Neural progenitor cell (in vitro differentiated cells): ENCODE data around the gene COX7A2L. TPM values are rescaled to one million over a fixed set of nuclear protein-coding genes. Genes with fewer than 3 reads are reported as not detected.

Experiments used
- DNase-seq: peaks from one replicate; pipeline ENCODE4 v3.0.0-alpha.2; 2016; ENCODE audit warnings: low spot score
- H2AFZ ChIP-seq: fragments of 200-600 bp; sonication (generic); replicated peaks from 2 replicates; pipeline ENCODE4 v1.6.1; 2016; ENCODE audit warnings: antibody characterized with exemption
- H3F3A ChIP-seq: fragments of 200-600 bp; sonication (generic); 2 replicates; pipeline ENCODE4 v1.6.1; 2016; ENCODE audit warnings: antibody characterized with exemption, low read depth
- H3K27ac ChIP-seq: fragments of 200-600 bp; sonication (generic); 2 replicates; pipeline ENCODE4 v1.5.1; 2016; ENCODE audit warnings: mild to moderate bottlenecking
- H3K27me3 ChIP-seq: fragments of 200-600 bp; sonication (generic); 2 replicates; pipeline ENCODE4 v1.6.1; 2016; ENCODE audit warnings: mild to moderate bottlenecking, moderate library complexity
- H3K36me3 ChIP-seq: fragments of 200-600 bp; sonication (generic); 2 replicates; pipeline ENCODE4 v1.5.1; 2016
- H3K4me1 ChIP-seq: fragments of 200-600 bp; sonication (generic); 2 replicates; pipeline ENCODE4 v1.6.1; 2016; ENCODE audit warnings: mixed run types
- H3K4me2 ChIP-seq: fragments of 200-600 bp; sonication (generic); 2 replicates; pipeline ENCODE4 v1.6.1; 2016
- H3K4me3 ChIP-seq: fragments of 200-600 bp; sonication (generic); 2 replicates; pipeline ENCODE4 v1.5.1; 2016
- H3K79me2 ChIP-seq: fragments of 200-600 bp; sonication (generic); 2 replicates; pipeline ENCODE4 v1.6.1; 2016; ENCODE audit warnings: low read depth
- H3K9ac ChIP-seq: fragments of 200-600 bp; sonication (generic); 2 replicates; pipeline ENCODE4 v1.6.1; 2016
- H3K9me3 ChIP-seq: fragments of 200-600 bp; sonication (generic); 2 replicates; pipeline ENCODE4 v1.5.1; 2016; ENCODE audit warnings: low read depth
- H4K20me1 ChIP-seq: fragments of 200-600 bp; sonication (generic); 2 replicates; pipeline ENCODE4 v1.6.1; 2016; ENCODE audit warnings: low read depth
- H3K27ac Mint-ChIP-seq: 3 replicates; pipeline ENCODE4 v1.8.0; 2021; ENCODE audit warnings: mixed read lengths
- H3K27me3 Mint-ChIP-seq: 2 replicates; pipeline ENCODE4 v1.8.0; 2022; ENCODE audit warnings: low read depth, mild to moderate bottlenecking, inconsistent platforms, moderate library complexity, mixed read lengths; ENCODE audit not compliant: insufficient read depth
- H3K36me3 Mint-ChIP-seq: 3 replicates; pipeline ENCODE4 v1.8.0; 2021; ENCODE audit warnings: mixed read lengths
- H3K4me1 Mint-ChIP-seq: 3 replicates; pipeline ENCODE4 v1.8.0; 2021; ENCODE audit warnings: mixed read lengths
- H3K4me3 Mint-ChIP-seq: 3 replicates; pipeline ENCODE4 v1.8.0; 2021; ENCODE audit warnings: mild to moderate bottlenecking, moderate library complexity, mixed read lengths
- H3K9me3 Mint-ChIP-seq: 3 replicates; pipeline ENCODE4 v1.8.0; 2020; ENCODE audit warnings: mixed read lengths
- CTCF ChIP-seq: fragments of 200-600 bp; sonication (generic); IDR thresholded peaks from 2 replicates; pipeline ENCODE4 v1.5.1; 2017; ENCODE audit warnings: antibody characterized with exemption, mild to moderate bottlenecking
- EZH2 ChIP-seq: fragments of 200-600 bp; sonication (generic); IDR thresholded peaks from 2 replicates; pipeline ENCODE4 v1.6.1; 2017; ENCODE audit warnings: antibody characterized with exemption, mild to moderate bottlenecking, moderate library complexity
- EZH2phosphoT487 ChIP-seq: fragments of 200-600 bp; sonication (generic); IDR thresholded peaks from 2 replicates; pipeline ENCODE4 v1.6.1; 2017; ENCODE audit warnings: antibody characterized with exemption
- total RNA-seq: library from RNA; depleted of rRNA; stranded (reverse); fragments of >200 nt; gene quantifications from 2 replicates; pipeline ENCODE4 v1.2.3, GENCODE V29; 2015; ENCODE audit warnings: low replicate concordance

Gene COX7A2L
- total RNA-seq, 1 donor from 2014 or later, result 292 TPM

DNA sequence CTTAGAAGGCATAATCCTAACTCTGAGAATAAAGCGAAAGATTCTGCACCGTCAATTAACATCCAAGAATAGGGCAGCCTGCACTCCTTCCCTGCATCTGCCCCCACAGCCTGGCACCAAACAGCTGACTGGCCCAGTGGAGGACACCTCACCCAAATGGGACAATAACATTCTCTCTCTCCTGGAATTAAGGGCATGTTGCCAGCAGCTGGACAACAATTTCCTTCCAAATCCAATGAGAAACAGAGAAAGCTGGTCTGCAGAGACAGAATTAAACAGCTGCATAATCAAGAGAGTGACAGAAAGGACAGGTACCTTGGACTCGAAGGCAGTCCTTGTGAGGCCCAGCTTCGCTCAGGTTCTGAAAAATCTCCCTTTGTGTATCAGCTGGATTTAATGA lies 15.0 kb downstream of the COX7A2L start:
- peaks cover 18% of the 10 kb centered on the region for H3K4me1 Mint-ChIP-seq
- H2AFZ ChIP-seq, result no peak overlapping the region
- H3K27me3 Mint-ChIP-seq, result peaks cover 5% of the 10 kb centered on the region
- H3K9me3 ChIP-seq, result no peaks in the 10 kb centered on the region
- no peak overlapping the region for H3K4me3 ChIP-seq
- no peaks in the 10 kb centered on the region for H3K36me3 ChIP-seq
- no peak overlapping the region for H3K9ac ChIP-seq
- no peak overlapping the region for H3K27ac Mint-ChIP-seq
- H3K79me2 ChIP-seq, result peaks cover 40% of the 10 kb centered on the region
- H3K27ac ChIP-seq, result no peak overlapping the region
- H4K20me1 ChIP-seq, result peaks cover 3% of the 10 kb centered on the region
- H3F3A ChIP-seq, result no peaks in the 10 kb centered on the region
- no peaks in the 10 kb centered on the region for H3K27me3 ChIP-seq
- no peak overlapping the region for H3K4me2 ChIP-seq
- H3K4me3 Mint-ChIP-seq, result no peak overlapping the region
- no peak for TF ChIP-seq EZH2phosphoT487
- no peak for TF ChIP-seq EZH2
- no peak for TF ChIP-seq CTCF
- DNase-seq, result no peak
- H3K36me3 Mint-ChIP-seq, result peaks cover 33% of the 10 kb centered on the region
- no peaks in the 10 kb centered on the region for H3K9me3 Mint-ChIP-seq
- no peaks in the 10 kb centered on the region for H3K4me1 ChIP-seq

DNA sequence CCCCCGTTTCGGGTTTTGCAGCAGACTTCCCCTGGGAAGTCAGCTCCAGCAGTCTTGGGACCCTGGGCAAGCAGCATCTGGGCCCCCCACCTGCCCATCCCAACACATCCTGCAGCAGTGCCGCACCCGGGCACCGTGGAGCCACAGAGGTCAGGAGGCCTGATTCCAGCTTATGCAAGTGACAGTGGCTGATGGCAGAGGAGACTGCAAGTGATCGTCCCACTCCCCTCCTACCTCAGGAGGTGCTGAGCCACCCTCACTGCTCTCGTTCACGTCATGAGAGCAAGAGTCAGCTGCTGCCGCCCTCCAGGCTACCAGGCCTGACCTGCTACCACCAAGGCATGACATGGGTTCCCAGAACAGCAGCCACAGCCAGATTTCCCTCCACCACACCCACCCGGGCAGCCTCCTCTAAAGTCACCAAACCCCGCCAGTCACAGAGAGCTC lies 18.2 kb downstream of the COX7A2L start:
- Histone ChIP-seq H2AFZ (no peak overlapping the region), H3K4me2 (no peak overlapping the region), H3F3A (no peaks in the 10 kb centered on the region), H4K20me1 (peaks cover 3% of the 10 kb centered on the region), H3K27me3 (no peaks in the 10 kb centered on the region), H3K9ac (no peak overlapping the region), H3K79me2 (peaks cover 25% of the 10 kb centered on the region), H3K4me3 (no peak overlapping the region), H3K27ac (no peak overlapping the region), H3K36me3 (no peaks in the 10 kb centered on the region), H3K4me1 (no peaks in the 10 kb centered on the region), H3K9me3 (no peaks in the 10 kb centered on the region)
- TF ChIP-seq CTCF (no peak), EZH2phosphoT487 (no peak), EZH2 (no peak)
- DNase-seq, result no peak
- Mint-ChIP-seq H3K27ac (peak overlapping the region; percentile 61), H3K27me3 (peaks cover 8% of the 10 kb centered on the region), H3K4me3 (no peak overlapping the region), H3K4me1 (peaks cover 22% of the 10 kb centered on the region), H3K9me3 (no peaks in the 10 kb centered on the region), H3K36me3 (peaks cover 36% of the 10 kb centered on the region)

DNA sequence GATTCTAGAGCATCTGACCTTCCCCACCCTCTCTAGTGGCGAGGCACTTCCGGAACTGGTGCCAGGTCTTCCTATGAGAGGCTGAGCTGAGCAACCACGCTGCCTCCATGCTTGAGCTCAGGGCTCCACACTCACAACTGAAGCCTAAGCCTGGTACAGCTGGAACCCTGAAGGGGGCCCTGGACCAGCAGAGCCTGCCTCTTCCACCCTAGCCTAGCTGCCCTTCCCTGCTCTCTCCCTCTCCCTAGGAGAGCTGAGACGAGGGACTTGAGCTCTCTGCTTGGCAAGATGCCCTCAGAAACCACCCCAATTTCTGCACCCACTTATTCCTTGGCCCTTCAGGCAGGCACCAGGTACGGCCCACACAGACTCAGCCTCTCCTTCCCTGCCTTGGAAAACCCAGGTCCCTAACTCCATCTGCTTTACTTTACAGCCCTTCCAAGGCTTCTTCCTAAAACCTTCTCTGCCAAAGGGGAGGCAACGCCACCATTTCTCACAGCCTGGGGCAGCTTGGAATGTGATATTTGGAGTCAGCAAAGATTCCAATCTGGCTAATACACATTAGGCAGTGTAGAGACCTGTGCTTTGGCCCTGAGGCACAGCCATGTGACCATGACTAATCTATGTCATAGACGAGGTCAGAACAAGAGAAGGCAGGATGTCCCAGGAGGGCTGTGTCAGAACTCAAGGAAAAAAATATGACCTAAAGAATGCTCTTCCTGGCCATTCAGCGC lies 18.8 kb downstream of the COX7A2L start:
- Histone ChIP-seq H3K4me1 (no peaks in the 10 kb centered on the region), H3K9ac (no peak overlapping the region), H4K20me1 (peaks cover 3% of the 10 kb centered on the region), H3K9me3 (no peaks in the 10 kb centered on the region), H3K27ac (no peak overlapping the region), H3K4me2 (no peak overlapping the region), H3K36me3 (no peaks in the 10 kb centered on the region), H3K27me3 (no peaks in the 10 kb centered on the region), H3K79me2 (peaks cover 19% of the 10 kb centered on the region), H3K4me3 (no peak overlapping the region), H2AFZ (no peak overlapping the region), H3F3A (no peaks in the 10 kb centered on the region)
- peaks cover 22% of the 10 kb centered on the region for H3K4me1 Mint-ChIP-seq
- TF ChIP-seq EZH2 (no peak), CTCF (no peak), EZH2phosphoT487 (no peak)
- H3K9me3 Mint-ChIP-seq, result peaks cover 2% of the 10 kb centered on the region
- peaks cover 39% of the 10 kb centered on the region for H3K36me3 Mint-ChIP-seq
- H3K27ac Mint-ChIP-seq, result peak overlapping the region; percentile 96
- no peak for DNase-seq
- no peak overlapping the region for H3K4me3 Mint-ChIP-seq
- peaks cover 10% of the 10 kb centered on the region for H3K27me3 Mint-ChIP-seq
